GM06990 (cell line): Measurements from ENCODE around the gene PRKCA.

ENCODE experiments used
- DNase-seq: peaks from one replicate; pipeline ENCODE4 v3.0.0-alpha.2; 2011; ENCODE audit not compliant: insufficient read length; ENCODE audit errors: extremely low read depth
- H3K27me3 ChIP-seq: replicated peaks from 2 replicates; pipeline ENCODE4 v1.6.0; 2011; ENCODE audit warnings: low read length; ENCODE audit not compliant: control insufficient read depth, insufficient read depth
- H3K36me3 ChIP-seq: 2 replicates; pipeline ENCODE4 v1.5.1; 2011; ENCODE audit warnings: low read length; ENCODE audit not compliant: control insufficient read depth, insufficient read depth
- H3K4me3 ChIP-seq: replicated peaks from 2 replicates; pipeline ENCODE4 v1.5.1; 2011; ENCODE audit warnings: low read depth, mild to moderate bottlenecking, control low read depth, low read length
- CTCF ChIP-seq: IDR thresholded peaks from 2 replicates; pipeline ENCODE4 v1.5.1; 2011; ENCODE audit warnings: low read length, control low read depth, mild to moderate bottlenecking, inconsistent platforms; ENCODE audit not compliant: insufficient read depth, poor library complexity, severe bottlenecking

The PRKCA gene

GRCh38 chr17:66733759-66734158, 431.3 kb downstream of the PRKCA start:
- H3K27me3 ChIP-seq = no peaks in the 10 kb centered on the region

GRCh38 chr17:66734186-66734943, 432.0 kb downstream of the PRKCA start:
- DNase-seq = no peak
- H3K36me3 ChIP-seq = no peaks in the 10 kb centered on the region
- H3K27me3 ChIP-seq = no peaks in the 10 kb centered on the region
- TF ChIP-seq CTCF = no peak
- H3K4me3 ChIP-seq = no peak overlapping the region

More at GRCh38 chr17:66733759-66734158, 431.3 kb downstream of the PRKCA start:
- Histone ChIP-seq H3K36me3 (no peaks in the 10 kb centered on the region), H3K4me3 (no peak overlapping the region)
- DNase-seq = no peak
- TF ChIP-seq CTCF = no peak

DNA sequence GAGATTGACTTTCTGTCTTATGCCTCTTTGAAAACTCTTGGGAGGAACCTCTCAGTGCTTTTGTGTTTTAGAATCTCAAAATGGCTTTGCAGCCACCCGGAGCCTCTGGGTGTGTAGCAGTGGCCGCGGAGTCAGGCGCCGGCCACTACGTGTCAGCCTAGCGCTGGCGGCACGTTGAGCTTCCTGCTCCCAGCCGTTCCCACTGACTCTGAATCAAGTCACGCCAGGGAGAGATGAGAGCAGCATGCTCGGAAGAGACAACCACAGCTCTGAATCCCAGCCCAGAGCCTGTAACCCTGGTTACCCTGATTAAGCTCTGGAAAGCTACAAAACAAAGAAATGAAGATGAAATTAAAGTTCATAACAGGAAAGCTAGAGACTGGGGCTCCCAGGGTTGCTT, 435.1 kb downstream of the PRKCA start:
- Histone ChIP-seq H3K36me3 (no peaks in the 10 kb centered on the region), H3K4me3 (no peak overlapping the region), H3K27me3 (no peaks in the 10 kb centered on the region)
- TF ChIP-seq CTCF = no peak
- no peak for DNase-seq

GRCh38 chr17:66738301-66738700, 435.9 kb downstream of the PRKCA start:
- no peaks in the 10 kb centered on the region for H3K36me3 ChIP-seq
- no peak for DNase-seq
- peaks cover 2% of the 10 kb centered on the region; the same call in 1 of the 2 replicates for H3K27me3 ChIP-seq
- H3K4me3 ChIP-seq = no peak overlapping the region
- no peak for TF ChIP-seq CTCF

DNA sequence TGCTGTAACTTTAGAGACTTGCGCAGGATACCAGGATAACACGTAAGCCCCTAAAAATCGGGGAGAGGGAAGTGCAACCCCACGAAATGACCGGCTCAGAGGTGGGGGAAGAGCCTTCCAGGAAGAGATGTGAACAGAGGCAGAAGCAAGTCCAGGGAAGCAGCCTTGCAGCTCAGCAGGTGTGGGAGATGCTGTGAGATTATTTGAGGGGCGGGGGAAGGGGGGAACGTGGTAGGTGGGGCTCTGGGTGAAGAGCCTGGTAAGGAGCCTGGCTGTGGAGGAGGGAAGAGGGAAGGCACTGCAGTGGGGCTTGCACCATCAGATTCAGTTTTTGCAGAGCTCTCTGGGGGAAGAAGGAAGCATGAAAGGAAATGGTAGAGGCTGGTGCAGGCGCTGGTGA, 437.1 kb downstream of the PRKCA start:
- H3K36me3 ChIP-seq = no peaks in the 10 kb centered on the region
- no peak for TF ChIP-seq CTCF
- H3K27me3 ChIP-seq = peaks cover 2% of the 10 kb centered on the region; the same call in 1 of the 2 replicates
- H3K4me3 ChIP-seq = no peak overlapping the region
- DNase-seq = no peak

GRCh38 chr17:66740226-66740625, 437.8 kb downstream of the PRKCA start:
- Histone ChIP-seq H3K27me3 (peaks cover 2% of the 10 kb centered on the region; the same call in 1 of the 2 replicates), H3K4me3 (no peak overlapping the region), H3K36me3 (no peaks in the 10 kb centered on the region)
- no peak for TF ChIP-seq CTCF
- no peak for DNase-seq
